Thyroid gland (tissue), 4 donors: ENCODE results near the gene MRPL12.

Experiments
- CTCF ChIP-seq, 6 experiments: fragments of 200-600 bp in 3 of 6; fragments of 450-650 bp in 3 of 6; sonication (generic) in 3 of 6; IDR thresholded peaks; one replicate each; pipeline ENCODE4 v1.5.1; 2016 to 2019; ENCODE audit warnings: antibody characterized with exemption in 6 of 6, mild to moderate bottlenecking in 2 of 6, inconsistent platforms in 1 of 6, moderate library complexity in 1 of 6
- POLR2A ChIP-seq, 2 donors: fragments of 450-650 bp; IDR thresholded peaks; one replicate each; pipeline ENCODE4 v1.6.1; 2017; ENCODE audit warnings: antibody characterized with exemption in 2 of 2, mild to moderate bottlenecking in 2 of 2, moderate library complexity in 1 of 2

- TF ChIP-seq CTCF (IDR thresholded peaks at IDR 0.05) (no peak), POLR2A (IDR thresholded peaks at IDR 0.05) (no peak)
Observed at GRCh38 chr17:81662002-81662401, 41.2 kb upstream of the MRPL12 start.
